SK-N-SH (cell line): ENCODE data around the gene PRKCI.

Source experiments
- CTCF ChIP-seq: fragments of 200-600 bp; sonication (generic); IDR thresholded peaks from 2 replicates; pipeline ENCODE4 v1.6.1; 2017; ENCODE audit warnings: antibody characterized with exemption, mild to moderate bottlenecking, moderate library complexity
- EP300 ChIP-seq, 2 experiments: IDR thresholded peaks; 2 replicates each; pipeline versions ENCODE4 v1.4.0 to v1.6.1; 2012; ENCODE audit warnings: borderline replicate concordance in 1 of 2, low read depth in 1 of 2, low read length in 1 of 2
- MXI1 ChIP-seq: IDR thresholded peaks from 2 replicates; pipeline ENCODE4 v1.6.1; 2012; ENCODE audit warnings: mild to moderate bottlenecking, low read depth, low read length, improper control_type of control experiment
- RAD21 ChIP-seq: IDR thresholded peaks from 2 replicates; pipeline ENCODE4 v1.6.1; 2012; ENCODE audit warnings: mild to moderate bottlenecking, low read length
- RFX5 ChIP-seq: IDR thresholded peaks from 2 replicates; pipeline ENCODE4 v1.6.1; 2012; ENCODE audit warnings: mild to moderate bottlenecking, improper control_type of control experiment, low read length
- SIN3A ChIP-seq: IDR thresholded peaks from 2 replicates; pipeline ENCODE4 v1.6.1; 2012; ENCODE audit warnings: low read depth, mild to moderate bottlenecking, low read length, moderate library complexity, borderline replicate concordance
- SMC3 ChIP-seq: IDR thresholded peaks from 2 replicates; pipeline ENCODE4 v1.6.1; 2012; ENCODE audit warnings: low read depth, low read length, improper control_type of control experiment
- TAF1 ChIP-seq: IDR thresholded peaks from 2 replicates; pipeline ENCODE4 v1.6.1; 2012; ENCODE audit warnings: low read depth, mild to moderate bottlenecking, low read length, moderate library complexity, borderline replicate concordance
- TCF12 ChIP-seq: IDR thresholded peaks from 2 replicates; pipeline ENCODE4 v1.4.0; 2012

- TF ChIP-seq RAD21 (no peak), MXI1 (no peak), CTCF (no peak), EP300 (IDR thresholded peaks at IDR 0.05; ENCODE audit: borderline replicate concordance in 1 of 2, low read depth in 1 of 2, low read length in 1 of 2) (no peak), RFX5 (no peak), TCF12 (no peak), SIN3A (no peak), TAF1 (no peak), SMC3 (no peak)
Observed at GRCh38 chr3:170204509-170204908, 17.7 kb upstream of the PRKCI start.
